Stimulated activated CD8-positive, alpha-beta memory T cell treated with anti-CD3 and anti-CD28 coated beads, Interleukin-15, amount 100 ng/mL, for 1 hour (primary cell): ENCODE data around the gene BLCAP.
"Not testable (repeated sequence)": the region's sequence is repeated elsewhere in the genome, so short reads cannot be mapped to it uniquely, and the experiment has no call there.

Source experiments
- DNase-seq: peaks from one replicate; pipeline ENCODE4 v3.0.0-alpha.2; 2020; ENCODE audit warnings: low read depth

BLCAP gene

GRCh38 chr20:37479925-37480691, 47.6 kb downstream of the BLCAP start:
- no peak for DNase-seq

- DNase-seq = no peak
These were observed 48.4 kb downstream of the BLCAP start for GRCh38 chr20:37479266-37479665.

DNA sequence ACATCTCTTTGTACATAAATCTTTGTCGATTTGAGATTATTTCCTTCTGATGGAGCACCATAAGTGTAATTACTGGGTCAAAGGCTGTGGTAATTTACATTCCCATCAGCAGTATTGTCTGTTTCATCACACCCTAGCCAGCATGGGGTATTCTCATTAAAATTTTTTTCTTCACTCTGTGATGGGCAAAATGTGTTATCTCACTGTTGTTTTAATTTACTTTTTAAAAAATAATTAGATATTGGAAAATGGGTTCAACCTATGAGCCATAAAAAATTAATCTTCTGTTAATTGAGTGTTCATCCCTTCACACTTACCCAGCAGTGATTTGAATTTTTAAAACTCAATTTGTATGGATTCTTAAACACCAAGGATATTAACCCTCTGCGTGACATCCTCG, 50.6 kb downstream of the BLCAP start:
- no peak for DNase-seq

DNA sequence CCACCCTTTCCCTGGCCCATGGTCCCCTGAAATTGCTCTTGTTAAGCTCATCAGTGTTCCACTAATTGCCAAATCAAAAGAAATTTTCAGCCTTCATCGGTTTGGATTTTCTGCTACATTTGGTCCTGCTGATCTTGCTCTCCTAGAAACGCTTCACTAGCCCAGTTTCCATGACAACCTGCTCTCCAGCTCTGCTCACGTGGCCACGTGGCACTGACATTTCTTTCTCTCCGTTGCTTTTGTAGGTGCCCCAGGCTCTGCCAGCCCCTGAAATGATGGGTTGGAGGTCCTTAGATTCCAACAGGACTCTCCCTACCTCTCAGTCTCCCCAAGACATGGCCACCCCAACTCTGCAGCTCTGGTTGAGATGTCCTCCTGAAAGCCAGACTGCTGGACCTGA, 52.4 kb downstream of the BLCAP start:
- no peak for DNase-seq

DNA sequence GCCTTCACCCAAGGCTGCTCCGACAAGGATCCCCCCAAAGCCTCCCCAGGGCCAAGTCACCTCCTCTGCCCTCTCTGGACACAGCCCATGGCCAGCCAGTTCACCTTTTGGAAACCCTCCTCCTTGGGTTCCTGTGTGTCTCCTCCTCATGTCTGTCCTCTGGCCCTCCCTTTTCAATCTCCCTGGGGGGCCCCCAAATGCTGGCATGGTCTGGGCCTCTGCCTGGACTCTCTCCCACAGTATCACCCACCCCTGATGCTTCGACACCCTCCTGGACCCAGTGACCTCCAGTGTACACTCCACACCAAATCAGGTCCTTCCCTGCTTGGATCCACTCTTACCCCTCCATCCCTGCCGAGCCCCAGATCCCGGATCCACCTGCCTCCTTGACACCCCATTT, 53.3 kb downstream of the BLCAP start:
- no peak for DNase-seq

DNA sequence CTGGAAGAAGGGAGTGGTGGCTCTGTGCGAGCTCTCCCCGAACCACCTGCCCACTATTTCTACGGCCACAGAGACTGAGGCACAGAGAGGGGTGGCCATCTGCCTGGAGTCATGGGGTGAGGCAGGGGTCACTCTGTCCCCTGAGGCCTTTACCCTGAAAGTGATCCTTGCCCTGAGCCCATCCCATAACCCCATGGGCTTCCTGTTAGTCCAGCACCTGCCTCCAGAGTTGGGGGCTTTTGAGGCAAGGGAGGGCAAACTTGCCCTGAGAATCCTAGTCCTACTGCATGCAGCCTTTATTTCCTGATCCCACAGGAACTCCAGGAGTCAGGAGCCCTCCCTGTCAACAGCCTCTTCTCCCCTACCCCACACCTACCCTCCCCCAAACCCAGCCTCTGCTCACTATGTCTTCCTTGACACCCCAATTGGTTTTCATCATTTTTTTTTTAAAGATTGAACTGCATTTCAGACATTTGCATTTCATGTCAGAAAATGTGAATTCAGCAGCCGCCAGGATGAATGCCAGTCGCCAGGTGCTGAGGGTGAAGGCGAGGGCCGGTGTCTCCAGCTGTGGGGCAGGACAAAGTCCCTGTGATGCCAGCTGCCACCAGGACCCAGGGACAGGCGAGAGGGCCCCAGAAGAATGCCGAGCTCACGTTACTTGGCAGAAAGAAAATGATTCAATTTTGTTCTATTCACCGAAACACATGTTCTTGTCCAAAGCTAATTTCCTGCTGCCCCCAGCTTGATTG, 54.3 kb downstream of the BLCAP start:
- DNase-seq = no peak

DNA sequence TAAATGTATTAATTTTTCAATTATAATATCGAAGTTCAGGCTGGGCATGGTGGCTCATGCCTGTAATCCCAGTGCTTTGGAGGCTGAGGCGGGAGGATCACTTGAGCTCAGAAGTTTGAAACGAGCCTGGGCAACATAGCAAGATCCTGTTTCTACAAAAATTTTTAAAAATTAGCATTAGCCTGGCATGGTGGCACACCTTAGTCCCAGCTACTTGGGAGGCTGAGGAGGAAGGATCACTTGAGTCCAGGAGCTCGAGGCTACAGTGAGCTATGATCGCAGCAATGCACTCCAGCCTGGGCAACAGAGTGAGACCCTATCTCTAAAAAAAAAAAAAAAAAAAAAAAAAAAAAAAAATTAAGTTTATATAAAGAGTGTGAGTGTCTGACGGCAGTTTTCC, 55.2 kb downstream of the BLCAP start:
- not testable (repeated sequence) for DNase-seq

GRCh38 chr20:37471741-37472235, 55.9 kb downstream of the BLCAP start:
- DNase-seq = no peak

DNA sequence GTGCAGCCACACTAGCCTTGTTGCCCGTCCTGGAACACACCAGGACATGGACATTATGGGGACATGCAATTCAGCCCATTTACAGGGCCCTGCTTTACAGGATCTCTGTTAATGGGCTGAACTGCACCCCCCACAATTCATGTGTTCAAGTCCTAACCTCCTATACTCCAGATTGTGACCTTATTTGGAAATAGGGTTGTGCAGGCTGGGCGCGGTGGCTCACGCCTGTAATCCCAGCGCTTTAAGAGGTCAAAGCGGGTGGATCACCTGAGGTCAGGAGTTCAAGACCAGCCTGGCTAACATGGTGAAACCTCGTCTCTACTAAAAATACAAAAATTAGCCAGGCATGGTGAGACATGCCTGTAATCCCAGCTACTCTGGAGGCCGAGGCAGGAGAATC, 57.5 kb downstream of the BLCAP start:
- not testable (repeated sequence) for DNase-seq

GRCh38 chr20:37469531-37469930, 58.1 kb downstream of the BLCAP start:
- no peak for DNase-seq

GRCh38 chr20:37468886-37469285, 58.8 kb downstream of the BLCAP start:
- DNase-seq = no peak
